C4-2B (cell line): ENCODE measurements around the gene SHQ1.
"Not testable (repeated sequence)": the region's sequence is repeated elsewhere in the genome, so short reads cannot be mapped to it uniquely, and the experiment has no call there.

Experiments used
- H3K27ac ChIP-seq: fragments of 450-650 bp; 2 replicates; pipeline ENCODE4 v1.5.1; 2017
- CTCF ChIP-seq: fragments of 450-650 bp; conservative IDR thresholded peaks from 2 replicates; pipeline ENCODE4 v1.5.1; 2017; ENCODE audit warnings: mild to moderate bottlenecking
- ZFX ChIP-seq: fragments of 450-650 bp; IDR thresholded peaks from 2 replicates; pipeline ENCODE4 v1.6.1; 2017

Gene SHQ1

GRCh38 chr3:72733676-72734075 is 114.6 kb downstream of the SHQ1 start:
- H3K27ac ChIP-seq = no peak overlapping the region
- TF ChIP-seq ZFX (no peak), CTCF (no peak)

- H3K27ac ChIP-seq = not testable (repeated sequence)
Measured at GRCh38 chr3:72732666-72733345, 115.4 kb downstream of the SHQ1 start.

GRCh38 chr3:72728958-72729467 is 119.2 kb downstream of the SHQ1 start:
- no peak for TF ChIP-seq CTCF
- no peak overlapping the region for H3K27ac ChIP-seq

- TF ChIP-seq CTCF (no peak), ZFX (no peak)
- no peak overlapping the region for H3K27ac ChIP-seq
Measured at GRCh38 chr3:72728329-72728889, 119.8 kb downstream of the SHQ1 start.

- H3K27ac ChIP-seq = no peak overlapping the region
- TF ChIP-seq ZFX = no peak
- TF ChIP-seq CTCF = no peak
Measured at GRCh38 chr3:72727726-72728125, 120.5 kb downstream of the SHQ1 start.

- H3K27ac ChIP-seq = no peak overlapping the region
- TF ChIP-seq ZFX (no peak), CTCF (no peak)
Measured at GRCh38 chr3:72727172-72727571, 121.1 kb downstream of the SHQ1 start.

GRCh38 chr3:72725229-72725628 is 123.0 kb downstream of the SHQ1 start:
- H3K27ac ChIP-seq = no peak overlapping the region
- TF ChIP-seq CTCF (no peak), ZFX (no peak)

- 0 out of 2 replicates have a peak overlapping the region, but pooled peaks have one; percentile 8 for H3K27ac ChIP-seq
- TF ChIP-seq ZFX (no peak), CTCF (no peak)
Measured at GRCh38 chr3:72724070-72724469, 124.2 kb downstream of the SHQ1 start.
